Mucosa of descending colon (tissue), 3 donors: ENCODE data around the gene LRRC27. TPM values are rescaled to one million over a fixed set of nuclear protein-coding genes. Genes with fewer than 3 reads are reported as not detected.

Source experiments
- ATAC-seq: fragments of 200-7000 bp; cut with Tn5 transposase; one replicate; pipeline ENCODE4 v1.9.1; 2020; ENCODE audit warnings: mild to moderate bottlenecking, moderate library complexity
- DNase-seq, 3 donors: peaks; one replicate each; pipeline ENCODE4 v3.0.0-alpha.2; 2020
- H3K36me3 ChIP-seq: fragments of 200-600 bp; one replicate; pipeline ENCODE4 v1.8.0; 2021; ENCODE audit warnings: low read depth, mild to moderate bottlenecking
- H3K4me1 ChIP-seq: fragments of 200-600 bp; one replicate; pipeline ENCODE4 v1.8.0; 2021; ENCODE audit warnings: low read depth, mild to moderate bottlenecking
- H3K4me3 ChIP-seq: fragments of 200-600 bp; one replicate; pipeline ENCODE4 v1.8.0; 2021; ENCODE audit warnings: mild to moderate bottlenecking
- H3K9me3 ChIP-seq: fragments of 200-600 bp; one replicate; pipeline ENCODE4 v1.8.0; 2021; ENCODE audit warnings: mild to moderate bottlenecking
- CTCF ChIP-seq: fragments of 200-600 bp; IDR thresholded peaks from one replicate; pipeline ENCODE4 v1.8.0; 2022; ENCODE audit warnings: antibody characterized with exemption, mild to moderate bottlenecking
- intact Hi-C, 2 donors: fragments of 100-400 bp; cut with DNase I in 1 of 2; cut with micrococcal nuclease in 1 of 2; formaldehyde crosslinking; loops; one replicate each; pipeline versions ENCODE4 v1.11.0 to v1.11.1; 2022; cut with DNase I, micrococcal nuclease
- total RNA-seq, 3 donors: library from RNA; stranded (reverse); fragmentation: NEBNext Ultra II Directional in 2 of 3; extraction: Animal tissue kit (Norgen Biotek cat#: 25700) in 2 of 3; gene quantifications; one replicate each; pipeline versions ENCODE4 v1.2.1 to v1.2.4, GENCODE V29; 2021 to 2023
- donor health status: DM: no; HTN: no; CAD: no; lungs with moderate emphysema.
- donor health status: DM: no; HTN: no; CAD: no.
- donor health status: DM: no; HTN: yes; CAD: no.

The LRRC27 gene
- total RNA-seq, 3 donors from 2014 or later = 6.9 to 12.2 (median 11.1) TPM

DNA sequence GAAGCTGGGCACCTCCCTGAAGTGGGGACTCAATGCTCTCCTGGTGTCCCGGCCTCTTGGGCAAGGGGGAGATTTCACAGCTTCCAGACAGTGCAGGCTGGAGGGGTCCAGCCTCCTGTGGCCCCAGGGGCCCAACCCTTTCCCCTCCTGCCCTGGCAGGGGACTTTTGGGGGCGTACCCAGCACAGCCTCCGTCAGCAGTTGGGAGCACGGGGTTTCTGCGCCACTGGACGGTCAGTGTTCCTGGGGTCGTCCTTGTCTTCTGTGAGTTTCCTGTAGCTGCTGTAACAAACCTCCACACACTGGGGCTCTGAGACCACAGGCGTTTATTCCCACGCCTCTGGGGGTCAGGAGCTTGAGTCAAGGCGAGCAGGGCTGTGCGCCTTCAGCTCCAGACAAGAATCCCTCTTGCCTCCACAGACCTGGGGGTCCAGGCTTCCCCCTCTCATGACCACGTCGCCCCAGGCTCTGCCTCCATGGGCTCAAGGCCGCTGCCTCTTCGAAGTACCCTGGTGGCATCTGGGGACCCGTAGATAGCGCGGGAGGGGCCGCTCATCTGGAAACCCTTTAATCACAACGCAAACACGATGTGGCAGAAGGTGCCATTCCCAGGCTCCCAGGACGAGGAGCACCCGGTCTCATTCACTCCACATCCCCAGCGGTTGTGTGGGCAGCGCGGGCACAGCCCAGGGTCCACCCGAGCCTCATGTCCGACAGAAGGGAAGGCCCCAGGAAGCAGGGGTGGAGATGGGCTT lies 79.0 kb downstream of the LRRC27 start:
- DNase-seq (peak in 2 of 3 donors; percentile 46 to 57), ATAC-seq (no peak)
- Histone ChIP-seq H3K36me3 (no peaks in the 10 kb centered on the region), H3K4me3 (no peak overlapping the region), H3K9me3 (no peaks in the 10 kb centered on the region), H3K4me1 (peaks cover 75% of the 10 kb centered on the region)
- TF ChIP-seq CTCF = no peak
- intact Hi-C loops = no loop called here

GRCh38 chr10:132411561-132412253 lies 79.7 kb downstream of the LRRC27 start:
- Histone ChIP-seq H3K4me3 (no peak overlapping the region), H3K4me1 (peaks cover 76% of the 10 kb centered on the region), H3K36me3 (no peaks in the 10 kb centered on the region), H3K9me3 (no peaks in the 10 kb centered on the region)
- intact Hi-C loops = no loop called here
- ATAC-seq (peak; percentile 27), DNase-seq (peak in 2 of 3 donors; percentile 81 to 85)
- TF ChIP-seq CTCF = no peak

GRCh38 chr10:132412316-132413192 lies 80.6 kb downstream of the LRRC27 start:
- Histone ChIP-seq H3K4me1 (peaks cover 76% of the 10 kb centered on the region), H3K36me3 (no peaks in the 10 kb centered on the region), H3K4me3 (no peak overlapping the region), H3K9me3 (no peaks in the 10 kb centered on the region)
- intact Hi-C loops = no loop called here
- peak; percentile 25 to 68 (median 42) for DNase-seq
- TF ChIP-seq CTCF = no peak
- ATAC-seq = no peak

DNA sequence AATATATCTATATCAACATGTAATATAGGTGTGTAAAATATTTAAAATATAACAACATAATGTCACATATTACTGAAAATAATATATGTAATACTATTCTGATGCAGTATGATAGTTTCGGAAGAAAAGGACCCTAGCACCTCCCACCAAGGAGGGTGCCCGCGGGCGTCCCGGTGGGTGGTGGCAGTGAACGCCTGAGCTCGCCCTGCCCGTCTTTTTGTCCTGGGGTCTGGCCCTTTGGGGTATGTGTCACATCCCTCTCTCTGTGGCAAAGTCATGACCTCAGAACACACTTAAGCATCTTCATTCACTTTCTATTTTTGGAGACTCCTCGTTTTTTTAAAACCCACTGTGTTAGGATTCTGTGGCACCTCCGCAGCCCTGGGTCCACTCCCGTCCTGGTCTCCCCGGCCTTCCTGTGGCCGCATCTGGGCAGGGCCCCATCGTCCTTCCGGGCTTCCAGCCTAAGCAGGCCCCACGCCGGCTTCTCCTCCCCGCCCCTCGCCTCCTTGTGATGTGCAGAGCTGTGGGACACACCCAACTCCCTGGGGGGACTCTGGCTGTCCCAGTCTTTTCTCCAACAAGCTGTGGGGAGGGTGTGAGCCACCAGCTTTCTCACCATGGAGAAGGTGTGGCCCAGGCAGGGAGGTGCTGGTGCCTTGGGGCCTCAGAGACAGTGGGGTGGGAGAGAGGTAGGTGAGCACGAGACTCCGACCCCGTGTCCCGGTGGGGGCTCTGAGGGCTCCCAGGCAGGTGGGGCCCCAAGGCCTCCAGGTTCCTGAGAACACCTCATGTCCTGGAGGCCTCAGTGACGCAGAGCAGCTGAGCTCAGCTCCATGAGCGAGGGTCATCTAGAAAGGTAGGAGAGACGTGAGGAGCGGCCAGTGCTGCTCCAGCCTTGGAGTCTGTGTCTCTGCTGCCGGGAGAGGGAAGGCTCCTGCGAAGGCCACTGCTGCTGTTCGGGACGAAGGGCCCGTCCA lies 81.5 kb downstream of the LRRC27 start:
- TF ChIP-seq CTCF = no peak
- intact Hi-C loops = no loop called here
- Histone ChIP-seq H3K4me3 (no peak overlapping the region), H3K9me3 (no peaks in the 10 kb centered on the region), H3K4me1 (peaks cover 77% of the 10 kb centered on the region), H3K36me3 (no peaks in the 10 kb centered on the region)
- ATAC-seq (no peak), DNase-seq (peak; percentile 33 to 58 (median 52))
